ENCODE data around the gene FOXO6.

DNA sequence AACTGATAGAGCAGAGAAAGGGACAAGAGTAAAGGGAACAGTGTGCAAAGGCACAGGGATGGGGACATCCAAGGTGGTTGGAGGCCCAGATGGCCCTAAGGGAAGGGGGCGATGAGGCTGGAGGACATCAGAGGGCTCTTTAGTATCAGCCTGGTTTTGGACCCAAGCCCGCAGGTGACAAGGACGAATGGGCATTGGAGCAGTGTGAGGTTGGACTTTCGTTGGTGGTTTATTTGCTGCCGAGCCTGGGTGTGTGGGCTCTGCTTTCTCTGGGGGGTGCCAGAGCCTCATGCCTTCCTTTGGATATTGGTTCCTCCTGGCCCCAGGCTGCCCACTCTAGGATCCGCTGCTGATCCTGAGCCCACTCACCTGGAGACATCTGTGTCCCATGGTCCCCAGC lies 12.1 kb downstream of the FOXO6 start:
- TF ChIP-seq, protein P1, sequence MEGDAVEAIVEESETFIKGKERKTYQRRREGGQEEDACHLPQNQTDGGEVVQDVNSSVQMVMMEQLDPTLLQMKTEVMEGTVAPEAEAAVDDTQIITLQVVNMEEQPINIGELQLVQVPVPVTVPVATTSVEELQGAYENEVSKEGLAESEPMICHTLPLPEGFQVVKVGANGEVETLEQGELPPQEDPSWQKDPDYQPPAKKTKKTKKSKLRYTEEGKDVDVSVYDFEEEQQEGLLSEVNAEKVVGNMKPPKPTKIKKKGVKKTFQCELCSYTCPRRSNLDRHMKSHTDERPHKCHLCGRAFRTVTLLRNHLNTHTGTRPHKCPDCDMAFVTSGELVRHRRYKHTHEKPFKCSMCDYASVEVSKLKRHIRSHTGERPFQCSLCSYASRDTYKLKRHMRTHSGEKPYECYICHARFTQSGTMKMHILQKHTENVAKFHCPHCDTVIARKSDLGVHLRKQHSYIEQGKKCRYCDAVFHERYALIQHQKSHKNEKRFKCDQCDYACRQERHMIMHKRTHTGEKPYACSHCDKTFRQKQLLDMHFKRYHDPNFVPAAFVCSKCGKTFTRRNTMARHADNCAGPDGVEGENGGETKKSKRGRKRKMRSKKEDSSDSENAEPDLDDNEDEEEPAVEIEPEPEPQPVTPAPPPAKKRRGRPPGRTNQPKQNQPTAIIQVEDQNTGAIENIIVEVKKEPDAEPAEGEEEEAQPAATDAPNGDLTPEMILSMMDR (IDR thresholded peaks at IDR 0.05), result no peak
- no peak for TF ChIP-seq POLR2A (IDR thresholded peaks at IDR 0.05)

Data from prostate gland (tissue), 2 donors.